ENCODE data around the gene ATP8A1.

Gene ATP8A1

DNA sequence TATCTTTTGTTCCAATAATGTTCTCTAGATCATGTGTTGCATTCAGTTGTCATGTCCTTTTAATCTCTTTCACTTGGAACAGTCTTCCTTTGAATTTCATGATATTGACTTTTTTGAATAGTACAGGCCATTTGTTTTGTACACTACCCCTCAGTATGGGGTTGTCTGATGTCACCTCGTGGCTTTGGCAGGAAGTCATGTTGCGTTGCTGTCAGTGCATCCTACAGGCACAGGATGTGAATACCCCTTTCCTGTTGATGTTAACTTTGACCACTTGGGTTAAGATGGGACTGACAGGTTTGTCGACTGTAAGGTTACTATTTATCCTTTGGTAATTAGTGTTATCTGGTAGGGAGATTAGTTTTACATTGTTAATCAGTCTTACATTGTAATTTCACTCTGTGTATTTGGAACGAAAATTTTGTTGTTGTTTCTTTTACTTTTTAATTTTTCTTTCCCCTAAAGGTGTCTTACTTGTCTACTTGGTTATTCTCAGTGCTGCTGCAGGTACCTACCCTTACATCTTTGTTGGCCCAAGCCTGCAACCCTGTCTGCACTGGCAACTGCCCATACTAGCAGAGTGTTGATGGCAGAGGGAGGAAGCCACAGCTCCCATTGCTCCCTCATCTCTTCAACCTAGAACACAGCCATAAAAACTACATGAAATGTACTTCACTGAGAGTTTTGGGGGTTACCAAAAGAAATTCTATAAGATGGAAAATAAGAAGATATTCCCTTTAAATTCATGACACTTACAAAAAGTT, 14.7 kb upstream of the ATP8A1 start:
- H3K27me3 ChIP-seq (replicated peaks) = no peaks in the 10 kb centered on the region
- no peaks in the 10 kb centered on the region for H3K36me3 ChIP-seq (replicated peaks)

GRCh38 chr4:42658261-42658660, 1.4 kb upstream of the ATP8A1 start:
- in situ Hi-C loops (cut with HindIII; ENCODE audit: low pct_ligation_motif_present, low sequenced_read_pairs) = no loop called here
- Histone ChIP-seq H3K36me3 (replicated peaks) (no peaks in the 10 kb centered on the region), H3K4me3 (ENCODE audit: low read depth, low read length) (no peak overlapping the region), H3K27ac (no peak overlapping the region), H3K27me3 (replicated peaks) (no peaks in the 10 kb centered on the region)
- no peak for DNase-seq
- TF ChIP-seq CTCF (IDR thresholded peaks at IDR 0.05; ENCODE audit: low read depth, low read length, missing control alignments) = no peak

More for the DNA sequence above, 14.7 kb upstream of the ATP8A1 start:
- DNase-seq = no peak
- Histone ChIP-seq H3K27ac (no peak overlapping the region), H3K4me3 (ENCODE audit: low read depth, low read length) (no peak overlapping the region)
- in situ Hi-C loops (cut with HindIII; ENCODE audit: low pct_ligation_motif_present, low sequenced_read_pairs) = no loop called here
- no peak for TF ChIP-seq CTCF (IDR thresholded peaks at IDR 0.05; ENCODE audit: low read depth, low read length, missing control alignments)

DNA sequence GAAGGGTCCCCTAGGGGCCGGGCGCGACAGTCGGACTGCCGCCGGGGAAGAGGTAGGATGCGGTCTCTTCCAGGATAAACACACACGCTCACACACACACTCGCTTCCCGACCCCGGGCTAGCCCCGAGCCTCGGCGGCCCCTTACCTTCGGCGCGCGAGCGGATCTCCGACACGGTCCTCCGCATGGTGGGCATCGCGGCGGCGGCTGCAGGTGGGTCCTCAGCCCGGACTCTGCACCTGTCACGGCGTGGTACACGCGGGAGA, 294 bp downstream of the ATP8A1 start:
- peak overlapping the region; percentile 69 for H3K4me3 ChIP-seq (ENCODE audit: low read depth, low read length)
- H3K27me3 ChIP-seq (replicated peaks) = no peaks in the 10 kb centered on the region
- DNase-seq = no peak
- no peak overlapping the region for H3K27ac ChIP-seq
- H3K36me3 ChIP-seq (replicated peaks) = no peaks in the 10 kb centered on the region
- in situ Hi-C loops (cut with HindIII; ENCODE audit: low pct_ligation_motif_present, low sequenced_read_pairs) = no loop called here
- TF ChIP-seq CTCF (IDR thresholded peaks at IDR 0.05; ENCODE audit: low read depth, low read length, missing control alignments) = no peak

GRCh38 chr4:42655921-42656678, 805 bp downstream of the ATP8A1 start:
- DNase-seq = no peak
- no peak overlapping the region for H3K27ac ChIP-seq
- in situ Hi-C loops (cut with HindIII; ENCODE audit: low pct_ligation_motif_present, low sequenced_read_pairs) = no loop called here
- peak overlapping the region; percentile 69 for H3K4me3 ChIP-seq (ENCODE audit: low read depth, low read length)
- H3K36me3 ChIP-seq (replicated peaks) = no peaks in the 10 kb centered on the region
- TF ChIP-seq CTCF (IDR thresholded peaks at IDR 0.05; ENCODE audit: low read depth, low read length, missing control alignments) = peak; percentile 2
- no peaks in the 10 kb centered on the region for H3K27me3 ChIP-seq (replicated peaks)

- in situ Hi-C loops (cut with HindIII; ENCODE audit: low pct_ligation_motif_present, low sequenced_read_pairs) = no loop called here
- Histone ChIP-seq H3K4me3 (ENCODE audit: low read depth, low read length) (no peak overlapping the region), H3K27me3 (replicated peaks) (no peaks in the 10 kb centered on the region), H3K27ac (no peak overlapping the region), H3K36me3 (replicated peaks) (no peaks in the 10 kb centered on the region)
- no peak for TF ChIP-seq CTCF (IDR thresholded peaks at IDR 0.05; ENCODE audit: low read depth, low read length, missing control alignments)
- DNase-seq = no peak
These were observed 1.7 kb downstream of the ATP8A1 start for GRCh38 chr4:42655269-42655637.
